ENCODE data around the gene C14orf132.

DNA sequence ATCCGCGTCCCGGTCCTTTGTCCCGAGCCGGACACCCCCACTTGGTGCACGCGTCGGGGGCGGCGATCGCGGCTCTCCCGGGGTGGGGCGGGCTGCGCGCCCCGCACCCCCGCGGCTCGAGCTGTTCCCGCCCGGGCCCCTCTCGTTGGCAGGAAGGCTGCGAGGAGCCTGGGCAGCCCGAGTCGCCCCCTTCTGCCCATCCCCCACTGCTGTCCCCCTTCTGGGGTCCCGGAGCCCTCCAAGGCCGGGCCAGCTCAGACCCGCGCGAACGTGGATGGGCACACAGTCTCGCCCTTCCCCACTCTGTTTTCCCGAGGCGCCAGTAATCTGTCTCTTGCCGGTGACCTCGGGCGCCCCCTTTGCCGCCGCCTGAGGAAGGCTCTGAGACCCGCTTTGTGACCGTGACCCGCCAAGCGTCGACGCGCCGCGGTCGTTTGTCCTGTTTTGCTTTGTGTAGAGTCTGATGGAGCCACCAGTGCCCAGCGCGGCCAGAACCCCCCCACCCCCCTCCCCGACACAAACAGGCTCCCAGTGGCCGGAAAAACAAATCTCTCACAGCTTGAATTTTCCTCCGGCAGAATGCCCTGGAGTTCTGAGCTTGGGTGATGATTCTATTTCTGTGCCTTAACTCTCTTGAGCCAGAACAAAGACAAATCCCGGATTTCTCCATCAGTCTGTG lies 610 bp downstream of the C14orf132 start:
- TF ChIP-seq, protein P1, sequence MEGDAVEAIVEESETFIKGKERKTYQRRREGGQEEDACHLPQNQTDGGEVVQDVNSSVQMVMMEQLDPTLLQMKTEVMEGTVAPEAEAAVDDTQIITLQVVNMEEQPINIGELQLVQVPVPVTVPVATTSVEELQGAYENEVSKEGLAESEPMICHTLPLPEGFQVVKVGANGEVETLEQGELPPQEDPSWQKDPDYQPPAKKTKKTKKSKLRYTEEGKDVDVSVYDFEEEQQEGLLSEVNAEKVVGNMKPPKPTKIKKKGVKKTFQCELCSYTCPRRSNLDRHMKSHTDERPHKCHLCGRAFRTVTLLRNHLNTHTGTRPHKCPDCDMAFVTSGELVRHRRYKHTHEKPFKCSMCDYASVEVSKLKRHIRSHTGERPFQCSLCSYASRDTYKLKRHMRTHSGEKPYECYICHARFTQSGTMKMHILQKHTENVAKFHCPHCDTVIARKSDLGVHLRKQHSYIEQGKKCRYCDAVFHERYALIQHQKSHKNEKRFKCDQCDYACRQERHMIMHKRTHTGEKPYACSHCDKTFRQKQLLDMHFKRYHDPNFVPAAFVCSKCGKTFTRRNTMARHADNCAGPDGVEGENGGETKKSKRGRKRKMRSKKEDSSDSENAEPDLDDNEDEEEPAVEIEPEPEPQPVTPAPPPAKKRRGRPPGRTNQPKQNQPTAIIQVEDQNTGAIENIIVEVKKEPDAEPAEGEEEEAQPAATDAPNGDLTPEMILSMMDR (IDR thresholded peaks at IDR 0.05) = no peak
- no peak for TF ChIP-seq POLR2A (IDR thresholded peaks at IDR 0.05)
